ENCODE data around the gene ZDHHC3. TPM values are rescaled to one million over a fixed set of nuclear protein-coding genes. Genes with fewer than 3 reads are reported as not detected.

Gene ZDHHC3
- total and polyA plus RNA-seq, 5 donors from 2014 or later, result 36.8 to 55.8 (median 39.9) TPM

- no peak overlapping the region for H3K4me3 Mint-ChIP-seq
- H3K36me3 ChIP-seq (ENCODE audit: control insufficient read depth, insufficient read depth, low read length), result peaks cover 51% of the 10 kb centered on the region
Observed at GRCh38 chr3:44932271-44932670, 43.7 kb downstream of the ZDHHC3 start.

GRCh38 chr3:44931791-44932190 is 44.2 kb downstream of the ZDHHC3 start:
- Mint-ChIP-seq H3K36me3 (peaks cover 35% of the 10 kb centered on the region), H3K27ac (no peak overlapping the region), H3K4me1 (peaks cover 11 to 16% (median 13%) of the 10 kb centered on the region in 4 donors), H3K9me3 (no peaks in the 10 kb centered on the region), H3K27me3 (no peaks in the 10 kb centered on the region), H3K4me3 (no peak overlapping the region)
- ATAC-seq (ENCODE audit: low read depth in 2 of 2), result no peak
- H3K36me3 ChIP-seq (ENCODE audit: control insufficient read depth, insufficient read depth, low read length), result peaks cover 52% of the 10 kb centered on the region
- H3K27ac ChIP-seq (ENCODE audit: insufficient read depth, low read length, poor library complexity, severe bottlenecking), result no peak overlapping the region
- no peak overlapping the region for H3K4me3 ChIP-seq (ENCODE audit: low read depth, low read length)
- H3K27me3 ChIP-seq (ENCODE audit: control insufficient read depth, insufficient read depth, low read length), result no peaks in the 10 kb centered on the region
- DNase-seq, result no peak
- H3K4me1 ChIP-seq (ENCODE audit: control insufficient read depth, insufficient read depth, low read length, poor library complexity, severe bottlenecking), result no peaks in the 10 kb centered on the region
- no peaks in the 10 kb centered on the region for H3K9me3 ChIP-seq (ENCODE audit: control insufficient read depth in 2 of 2, low read length in 2 of 2)

More at GRCh38 chr3:44932271-44932670, 43.7 kb downstream of the ZDHHC3 start:
- no peaks in the 10 kb centered on the region for H3K4me1 ChIP-seq (ENCODE audit: control insufficient read depth, insufficient read depth, low read length, poor library complexity, severe bottlenecking)
- H3K4me3 ChIP-seq (ENCODE audit: low read depth, low read length), result no peak overlapping the region
- peaks cover 33% of the 10 kb centered on the region for H3K36me3 Mint-ChIP-seq
- H3K27me3 Mint-ChIP-seq, result no peaks in the 10 kb centered on the region
- H3K27ac Mint-ChIP-seq, result no peak overlapping the region
- peaks cover 11 to 16% (median 13%) of the 10 kb centered on the region in 4 donors for H3K4me1 Mint-ChIP-seq
- H3K9me3 Mint-ChIP-seq, result no peaks in the 10 kb centered on the region
- DNase-seq (no peak), ATAC-seq (ENCODE audit: low read depth in 2 of 2) (no peak)
- no peaks in the 10 kb centered on the region for H3K27me3 ChIP-seq (ENCODE audit: control insufficient read depth, insufficient read depth, low read length)
- H3K9me3 ChIP-seq (ENCODE audit: control insufficient read depth in 2 of 2, low read length in 2 of 2), result no peaks in the 10 kb centered on the region
- no peak overlapping the region for H3K27ac ChIP-seq (ENCODE audit: insufficient read depth, low read length, poor library complexity, severe bottlenecking)

- Histone ChIP-seq H3K36me3 (ENCODE audit: control insufficient read depth, insufficient read depth, low read length) (peaks cover 61% of the 10 kb centered on the region), H3K4me1 (ENCODE audit: control insufficient read depth, insufficient read depth, low read length, poor library complexity, severe bottlenecking) (no peaks in the 10 kb centered on the region), H3K9me3 (ENCODE audit: control insufficient read depth in 2 of 2, low read length in 2 of 2) (no peaks in the 10 kb centered on the region), H3K27me3 (ENCODE audit: control insufficient read depth, insufficient read depth, low read length) (no peaks in the 10 kb centered on the region), H3K27ac (ENCODE audit: insufficient read depth, low read length, poor library complexity, severe bottlenecking) (no peak overlapping the region), H3K4me3 (ENCODE audit: low read depth, low read length) (no peak overlapping the region)
- peaks cover 4 to 8% (median 5%) of the 10 kb centered on the region in 4 donors for H3K4me1 Mint-ChIP-seq
- peaks cover 35% of the 10 kb centered on the region for H3K36me3 Mint-ChIP-seq
- DNase-seq (no peak), ATAC-seq (ENCODE audit: low read depth in 2 of 2) (no peak)
- no peak overlapping the region for H3K4me3 Mint-ChIP-seq
- H3K27ac Mint-ChIP-seq, result peak overlapping the region in 1 of 3 donors; percentile 52
- H3K9me3 Mint-ChIP-seq, result no peaks in the 10 kb centered on the region
- H3K27me3 Mint-ChIP-seq, result no peaks in the 10 kb centered on the region
Observed at GRCh38 chr3:44930911-44931310, 45.1 kb downstream of the ZDHHC3 start.

- ATAC-seq (ENCODE audit: low read depth in 2 of 2), result no peak
- Histone ChIP-seq H3K36me3 (ENCODE audit: control insufficient read depth, insufficient read depth, low read length) (peaks cover 67% of the 10 kb centered on the region), H3K9me3 (ENCODE audit: control insufficient read depth in 2 of 2, low read length in 2 of 2) (no peaks in the 10 kb centered on the region), H3K27ac (ENCODE audit: insufficient read depth, low read length, poor library complexity, severe bottlenecking) (no peak overlapping the region), H3K4me3 (ENCODE audit: low read depth, low read length) (no peak overlapping the region), H3K27me3 (ENCODE audit: control insufficient read depth, insufficient read depth, low read length) (no peaks in the 10 kb centered on the region), H3K4me1 (ENCODE audit: control insufficient read depth, insufficient read depth, low read length, poor library complexity, severe bottlenecking) (no peaks in the 10 kb centered on the region)
- DNase-seq, result no peak
- Mint-ChIP-seq H3K27me3 (no peaks in the 10 kb centered on the region), H3K27ac (peak overlapping the region in 1 of 3 donors; percentile 31), H3K36me3 (peaks cover 38% of the 10 kb centered on the region), H3K4me3 (no peak overlapping the region), H3K4me1 (peaks cover 0 to 5% (median 0%) of the 10 kb centered on the region in 4 donors), H3K9me3 (no peaks in the 10 kb centered on the region)
Observed at GRCh38 chr3:44929782-44930181, 46.2 kb downstream of the ZDHHC3 start.

- H3K4me3 ChIP-seq (ENCODE audit: low read depth, low read length), result no peak overlapping the region
- no peaks in the 10 kb centered on the region for H3K9me3 Mint-ChIP-seq
- H3K27me3 ChIP-seq (ENCODE audit: control insufficient read depth, insufficient read depth, low read length), result no peaks in the 10 kb centered on the region
- H3K27me3 Mint-ChIP-seq, result no peaks in the 10 kb centered on the region
- H3K4me1 ChIP-seq (ENCODE audit: control insufficient read depth, insufficient read depth, low read length, poor library complexity, severe bottlenecking), result no peaks in the 10 kb centered on the region
- no peak overlapping the region for H3K4me3 Mint-ChIP-seq
- H3K27ac Mint-ChIP-seq, result no peak overlapping the region
- H3K36me3 Mint-ChIP-seq, result peaks cover 42% of the 10 kb centered on the region
- H3K9me3 ChIP-seq (ENCODE audit: control insufficient read depth in 2 of 2, low read length in 2 of 2), result no peaks in the 10 kb centered on the region
- H3K36me3 ChIP-seq (ENCODE audit: control insufficient read depth, insufficient read depth, low read length), result peaks cover 53% of the 10 kb centered on the region
- DNase-seq (no peak), ATAC-seq (ENCODE audit: low read depth in 2 of 2) (no peak)
- H3K27ac ChIP-seq (ENCODE audit: insufficient read depth, low read length, poor library complexity, severe bottlenecking), result no peak overlapping the region
- H3K4me1 Mint-ChIP-seq, result no peaks in the 10 kb centered on the region
Observed at GRCh38 chr3:44927371-44927770, 48.6 kb downstream of the ZDHHC3 start.

GRCh38 chr3:44926921-44927320 is 49.1 kb downstream of the ZDHHC3 start:
- Mint-ChIP-seq H3K27me3 (no peaks in the 10 kb centered on the region), H3K9me3 (no peaks in the 10 kb centered on the region), H3K4me3 (no peak overlapping the region), H3K4me1 (no peaks in the 10 kb centered on the region), H3K36me3 (peaks cover 42% of the 10 kb centered on the region), H3K27ac (no peak overlapping the region)
- ATAC-seq (ENCODE audit: low read depth in 2 of 2) (no peak), DNase-seq (no peak)
- H3K4me1 ChIP-seq (ENCODE audit: control insufficient read depth, insufficient read depth, low read length, poor library complexity, severe bottlenecking), result no peaks in the 10 kb centered on the region
- H3K4me3 ChIP-seq (ENCODE audit: low read depth, low read length), result no peak overlapping the region
- H3K36me3 ChIP-seq (ENCODE audit: control insufficient read depth, insufficient read depth, low read length), result peaks cover 54% of the 10 kb centered on the region
- H3K9me3 ChIP-seq (ENCODE audit: control insufficient read depth in 2 of 2, low read length in 2 of 2), result no peaks in the 10 kb centered on the region
- H3K27me3 ChIP-seq (ENCODE audit: control insufficient read depth, insufficient read depth, low read length), result no peaks in the 10 kb centered on the region
- no peak overlapping the region for H3K27ac ChIP-seq (ENCODE audit: insufficient read depth, low read length, poor library complexity, severe bottlenecking)

- Histone ChIP-seq H3K4me3 (ENCODE audit: low read depth, low read length) (no peak overlapping the region), H3K4me1 (ENCODE audit: control insufficient read depth, insufficient read depth, low read length, poor library complexity, severe bottlenecking) (no peaks in the 10 kb centered on the region), H3K27me3 (ENCODE audit: control insufficient read depth, insufficient read depth, low read length) (no peaks in the 10 kb centered on the region), H3K36me3 (ENCODE audit: control insufficient read depth, insufficient read depth, low read length) (peaks cover 50% of the 10 kb centered on the region), H3K9me3 (ENCODE audit: control insufficient read depth in 2 of 2, low read length in 2 of 2) (no peaks in the 10 kb centered on the region), H3K27ac (ENCODE audit: insufficient read depth, low read length, poor library complexity, severe bottlenecking) (no peak overlapping the region)
- Mint-ChIP-seq H3K27me3 (no peaks in the 10 kb centered on the region), H3K9me3 (no peaks in the 10 kb centered on the region), H3K4me1 (no peaks in the 10 kb centered on the region), H3K27ac (no peak overlapping the region), H3K36me3 (peaks cover 48% of the 10 kb centered on the region), H3K4me3 (no peak overlapping the region)
- DNase-seq, result no peak
- no peak for ATAC-seq (ENCODE audit: low read depth in 2 of 2)
Observed at GRCh38 chr3:44926172-44926571, 49.8 kb downstream of the ZDHHC3 start.

- H3K9me3 ChIP-seq (ENCODE audit: control insufficient read depth in 2 of 2, low read length in 2 of 2), result no peaks in the 10 kb centered on the region
- no peaks in the 10 kb centered on the region for H3K27me3 ChIP-seq (ENCODE audit: control insufficient read depth, insufficient read depth, low read length)
- peak overlapping the region in 1 of 3 donors; percentile 89 for H3K27ac Mint-ChIP-seq
- H3K4me1 ChIP-seq (ENCODE audit: control insufficient read depth, insufficient read depth, low read length, poor library complexity, severe bottlenecking), result no peaks in the 10 kb centered on the region
- no peak overlapping the region for H3K27ac ChIP-seq (ENCODE audit: insufficient read depth, low read length, poor library complexity, severe bottlenecking)
- H3K36me3 ChIP-seq (ENCODE audit: control insufficient read depth, insufficient read depth, low read length), result peaks cover 42% of the 10 kb centered on the region
- H3K4me1 Mint-ChIP-seq, result no peaks in the 10 kb centered on the region
- no peaks in the 10 kb centered on the region for H3K9me3 Mint-ChIP-seq
- H3K27me3 Mint-ChIP-seq, result no peaks in the 10 kb centered on the region
- no peak overlapping the region for H3K4me3 ChIP-seq (ENCODE audit: low read depth, low read length)
- DNase-seq (no peak), ATAC-seq (ENCODE audit: low read depth in 2 of 2) (no peak)
- H3K36me3 Mint-ChIP-seq, result peaks cover 52% of the 10 kb centered on the region
- H3K4me3 Mint-ChIP-seq, result no peak overlapping the region
Observed at GRCh38 chr3:44924457-44925084, 51.4 kb downstream of the ZDHHC3 start.
